RWPE1 (cell line): ENCODE measurements around the gene DRAXIN.

Source experiments
- CTCF ChIA-PET: fragments of 350-600 bp; sonication (Branson Sonifier 250); formaldehyde crosslinking; extraction: SDS; loops from one replicate; lab custom pipeline; 2021; lab: Yijun Ruan, JAX
- POLR2A ChIA-PET: fragments of 400-600 bp; formaldehyde crosslinking; extraction: SDS; loops from one replicate; lab custom pipeline; 2020; ENCODE audit warnings: antibody characterized with exemption; ENCODE audit not compliant: low non-redundant PET; lab: Yijun Ruan, JAX
- DNase-seq: peaks from one replicate; pipeline ENCODE4 v3.0.0; 2012; ENCODE audit warnings: low spot score
- H3K27ac ChIP-seq: fragments of 450-650 bp; 2 replicates; pipeline ENCODE4 v1.5.1; 2017
- CTCF ChIP-seq: fragments of 450-650 bp; conservative IDR thresholded peaks from 2 replicates; pipeline ENCODE4 v1.5.1; 2017; ENCODE audit warnings: low read depth, mild to moderate bottlenecking

The DRAXIN gene

GRCh38 chr1:11740258-11741192, 49.0 kb downstream of the DRAXIN start:
- ChIA-PET CTCF (interaction anchor here (0.6 kb wide), 1 partner anchor 405 kb away, joined by 3 read pairs; no protein-coding TSS in a partner anchor), POLR2A (no interaction called here)
- no peak for TF ChIP-seq CTCF
- DNase-seq, result no peak
- H3K27ac ChIP-seq, result peak overlapping the region; percentile 98

- no peak for TF ChIP-seq CTCF
- DNase-seq, result no peak
- CTCF ChIA-PET, result no interaction called here
- H3K27ac ChIP-seq, result peak overlapping the region; percentile 98; the same call in 1 of the 2 replicates
- POLR2A ChIA-PET, result no interaction called here
These were observed 50.0 kb downstream of the DRAXIN start for GRCh38 chr1:11741482-11741881.

- ChIA-PET POLR2A (no interaction called here), CTCF (no interaction called here)
- TF ChIP-seq CTCF, result no peak
- no peak for DNase-seq
- 0 out of 2 replicates have a peak overlapping the region, but pooled peaks have one; percentile 24 for H3K27ac ChIP-seq
These were observed 50.5 kb downstream of the DRAXIN start for GRCh38 chr1:11741919-11742558.

- TF ChIP-seq CTCF, result no peak
- no peak overlapping the region for H3K27ac ChIP-seq
- CTCF ChIA-PET, result interaction anchor here (1.0 kb wide), 1 partner anchor 99 kb away, joined by 4 read pairs; no protein-coding TSS in a partner anchor
- DNase-seq, result no peak
- POLR2A ChIA-PET, result no interaction called here
These were observed 52.8 kb downstream of the DRAXIN start for GRCh38 chr1:11744287-11744686.

GRCh38 chr1:11746092-11746491, 54.6 kb downstream of the DRAXIN start:
- DNase-seq, result no peak
- peak overlapping the region; percentile 20; the same call in 1 of the 2 replicates for H3K27ac ChIP-seq
- CTCF ChIA-PET, result no interaction called here
- TF ChIP-seq CTCF, result no peak
- POLR2A ChIA-PET, result interaction anchor here (0.6 kb wide), 1 partner anchor 57 kb away, joined by 3 read pairs; no protein-coding TSS in a partner anchor

- DNase-seq, result no peak
- POLR2A ChIA-PET, result no interaction called here
- CTCF ChIA-PET, result interaction anchor here (0.7 kb wide), 1 partner anchor 59 kb away, joined by 3 read pairs; no protein-coding TSS in a partner anchor
- no peak for TF ChIP-seq CTCF
- 0 out of 2 replicates have a peak overlapping the region, but pooled peaks have one; percentile 1 for H3K27ac ChIP-seq
These were observed 55.4 kb downstream of the DRAXIN start for GRCh38 chr1:11746795-11747487.
